ENCODE results near the gene GALNTL6.

DNA sequence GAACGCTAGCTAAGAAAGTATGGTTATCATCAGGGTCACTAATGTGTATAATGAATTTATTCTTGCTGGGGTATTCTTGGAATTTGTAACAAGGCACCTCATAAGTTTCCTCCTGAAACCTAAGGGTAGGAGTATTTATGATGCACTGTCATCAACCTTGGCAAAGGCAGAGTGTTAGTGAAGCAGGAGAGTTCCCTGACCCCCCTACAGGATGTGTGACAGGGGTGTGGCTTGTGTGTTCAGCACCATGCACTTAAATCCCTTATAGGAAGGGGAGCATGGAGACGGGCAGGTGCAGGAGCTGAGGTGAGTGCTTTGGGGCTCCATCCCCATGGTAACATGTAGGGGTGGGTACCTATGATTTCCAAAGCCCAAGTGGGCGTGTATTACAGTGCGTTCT lies 237.7 kb downstream of the GALNTL6 start:
- TF ChIP-seq, protein P1, sequence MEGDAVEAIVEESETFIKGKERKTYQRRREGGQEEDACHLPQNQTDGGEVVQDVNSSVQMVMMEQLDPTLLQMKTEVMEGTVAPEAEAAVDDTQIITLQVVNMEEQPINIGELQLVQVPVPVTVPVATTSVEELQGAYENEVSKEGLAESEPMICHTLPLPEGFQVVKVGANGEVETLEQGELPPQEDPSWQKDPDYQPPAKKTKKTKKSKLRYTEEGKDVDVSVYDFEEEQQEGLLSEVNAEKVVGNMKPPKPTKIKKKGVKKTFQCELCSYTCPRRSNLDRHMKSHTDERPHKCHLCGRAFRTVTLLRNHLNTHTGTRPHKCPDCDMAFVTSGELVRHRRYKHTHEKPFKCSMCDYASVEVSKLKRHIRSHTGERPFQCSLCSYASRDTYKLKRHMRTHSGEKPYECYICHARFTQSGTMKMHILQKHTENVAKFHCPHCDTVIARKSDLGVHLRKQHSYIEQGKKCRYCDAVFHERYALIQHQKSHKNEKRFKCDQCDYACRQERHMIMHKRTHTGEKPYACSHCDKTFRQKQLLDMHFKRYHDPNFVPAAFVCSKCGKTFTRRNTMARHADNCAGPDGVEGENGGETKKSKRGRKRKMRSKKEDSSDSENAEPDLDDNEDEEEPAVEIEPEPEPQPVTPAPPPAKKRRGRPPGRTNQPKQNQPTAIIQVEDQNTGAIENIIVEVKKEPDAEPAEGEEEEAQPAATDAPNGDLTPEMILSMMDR (IDR thresholded peaks at IDR 0.05) = no peak
- no peak for TF ChIP-seq POLR2A (IDR thresholded peaks at IDR 0.05)
- TF ChIP-seq EP300 (IDR thresholded peaks at IDR 0.05) = no peak
- TF ChIP-seq POLR2AphosphoS5 (IDR thresholded peaks at IDR 0.05) = no peak
